K562 (cell line): ENCODE measurements around the gene TFE3. TPM values are rescaled to one million over a fixed set of nuclear protein-coding genes. Genes with fewer than 3 reads are reported as not detected.

Source experiments
- ATAC-seq: fragments of 200-7000 bp; cut with Tn5 transposase; 3 replicates; pipeline ENCODE4 v1.9.1; 2020; ENCODE audit warnings: moderate library complexity
- BruUV-seq: library from RNA; stranded (reverse); fragments of 400-500 nt; replicated peaks from 2 replicates; lab custom pipeline; 2021; lab: Mats Ljungman, UMichigan
- CTCF ChIA-PET: fragments of 300-600 bp; formaldehyde crosslinking; extraction: SDS; loops from one replicate; lab custom pipeline; 2021; ENCODE audit warnings: low intra/inter-chr PET ratio; lab: Yijun Ruan, JAX
- POLR2A ChIA-PET: fragments of 300-600, 350-650 bp; sonication (Branson Sonifier 250); formaldehyde crosslinking; extraction: SDS; loops from one replicate; lab custom pipeline; 2021; ENCODE audit warnings: antibody characterized with exemption, inconsistent platforms; lab: Yijun Ruan, JAX
- DNase-seq, 4 experiments: peaks; one replicate each; pipeline versions ENCODE4 v3.0.0 to v3.0.0-alpha.2; 2011 to 2018; ENCODE audit warnings: low spot score in 3 of 4, mixed read lengths in 3 of 4; ENCODE audit errors: extremely low read depth in 1 of 4
- FAIRE-seq: peaks from 2 replicates; lab custom pipeline; 2011; peaks lifted over from hg19 to GRCh38; lab: Jason Lieb, UNC
- H2AFZ ChIP-seq: 2 replicates; pipeline ENCODE4 v1.6.0; 2011; ENCODE audit warnings: low read depth, low read length, control low read depth, inconsistent platforms
- H3K27ac ChIP-seq: fragments of 200-600 bp; 3 replicates; pipeline ENCODE4 v1.8.0; 2011; ENCODE audit warnings: low read depth, mild to moderate bottlenecking, control low read depth, inconsistent platforms, low read length, moderate library complexity, mixed read lengths; ENCODE audit errors: extremely low read depth
- H3K27me3 ChIP-seq, 2 experiments: fragments of 300-600 bp in 1 of 2; 2 replicates in 1 of 2; 3 replicates in 1 of 2; pipeline versions ENCODE4 v1.6.0 to v1.8.0; 2011; ENCODE audit warnings: inconsistent platforms in 2 of 2, low read length in 2 of 2, mild to moderate bottlenecking in 1 of 2, mixed read lengths in 1 of 2, moderate library complexity in 1 of 2; ENCODE audit not compliant: control insufficient read depth in 2 of 2, insufficient read depth in 2 of 2
- H3K36me3 ChIP-seq: fragments of 300-600 bp; 3 replicates; pipeline ENCODE4 v1.8.0; 2011; ENCODE audit warnings: mild to moderate bottlenecking, low read length, inconsistent platforms; ENCODE audit not compliant: control insufficient read depth, insufficient read depth
- H3K4me1 ChIP-seq, 2 experiments: fragments of 200-600 bp in 1 of 2; replicated peaks in 1 of 2; 2 replicates in 1 of 2; 3 replicates in 1 of 2; pipeline versions ENCODE4 v1.5.1 to v1.8.0; 2011; ENCODE audit warnings: inconsistent platforms in 2 of 2, low read length in 2 of 2, mild to moderate bottlenecking in 1 of 2, mixed read lengths in 1 of 2, moderate library complexity in 1 of 2; ENCODE audit not compliant: control insufficient read depth in 2 of 2, insufficient read depth in 2 of 2
- H3K4me2 ChIP-seq: 2 replicates; pipeline ENCODE4 v1.6.1; 2011; ENCODE audit warnings: low read length, control low read depth, inconsistent platforms, mixed read lengths; ENCODE audit not compliant: insufficient read depth
- H3K4me3 ChIP-seq: fragments of 200-600 bp; sonication (generic), shearing (Covaris generic); 2 replicates; pipeline ENCODE4 v1.5.1; 2016; ENCODE audit warnings: control low read depth, inconsistent platforms
- H3K79me2 ChIP-seq: fragments of 200-600 bp; 3 replicates; pipeline ENCODE4 v1.8.0; 2011; ENCODE audit warnings: low read length, inconsistent platforms; ENCODE audit not compliant: control insufficient read depth, insufficient read depth
- H3K9ac ChIP-seq, 2 experiments: 2 replicates each; pipeline versions ENCODE4 v1.6.0 to v1.6.1; 2011; ENCODE audit warnings: low read depth in 2 of 2, low read length in 2 of 2, control low read depth in 1 of 2, inconsistent platforms in 1 of 2, mild to moderate bottlenecking in 1 of 2, mixed read lengths in 1 of 2; ENCODE audit not compliant: insufficient read depth in 1 of 2
- H3K9me1 ChIP-seq: one replicate; pipeline ENCODE4 v1.6.0; 2011; ENCODE audit warnings: inconsistent platforms, mild to moderate bottlenecking, low read length, moderate library complexity; ENCODE audit not compliant: control insufficient read depth, insufficient read depth
- H3K9me3 ChIP-seq: replicated peaks from 2 replicates; pipeline ENCODE4 v1.5.1; 2011; ENCODE audit warnings: low read depth, low read length, inconsistent platforms; ENCODE audit not compliant: control insufficient read depth, insufficient read depth
- H4K20me1 ChIP-seq: replicated peaks from 2 replicates; pipeline ENCODE4 v1.6.1; 2011; ENCODE audit warnings: low read length, inconsistent platforms, mixed read lengths; ENCODE audit not compliant: control insufficient read depth, insufficient read depth
- BRD4 ChIP-seq: fragments of 200-600 bp; sonication (generic); IDR thresholded peaks from 2 replicates; pipeline ENCODE4 v1.6.1; 2017; ENCODE audit warnings: inconsistent platforms
- EHMT2 ChIP-seq: fragments of 450-650 bp; IDR thresholded peaks from 2 replicates; pipeline ENCODE4 v1.6.1; 2018; ENCODE audit warnings: antibody characterized with exemption
- MXI1 ChIP-seq: IDR thresholded peaks from 2 replicates; pipeline ENCODE4 v1.6.1; 2011; ENCODE audit warnings: low read depth, mild to moderate bottlenecking, improper control_type of control experiment, low read length
- MYBL2 ChIP-seq, 2 experiments: fragments of 450-650 bp in 1 of 2; sonication (generic) in 1 of 2; formaldehyde crosslinking in 1 of 2; IDR thresholded peaks; 2 replicates each; pipeline versions ENCODE4 v1.6.1 to v1.8.1; 2017 to 2022; ENCODE audit warnings: borderline replicate concordance in 1 of 2, inconsistent platforms in 1 of 2, low read depth in 1 of 2, mild to moderate bottlenecking in 1 of 2, missing genetic modification reagents in 1 of 2, moderate library complexity in 1 of 2
- ZBTB40 ChIP-seq, 2 experiments: fragments of 450-650 bp in 1 of 2; sonication (generic) in 1 of 2; formaldehyde crosslinking in 1 of 2; IDR thresholded peaks; 2 replicates each; pipeline versions ENCODE4 v1.7.1 to v1.9.0; 2016 to 2022; ENCODE audit warnings: inconsistent platforms in 1 of 2, mild to moderate bottlenecking in 1 of 2, missing genetic modification reagents in 1 of 2
- WGBS: fragments of 100-300 bp; shearing (Covaris generic); methylation state at CpG from one replicate; pipeline ENCODE4 v1.1.6; 2016; ENCODE audit warnings: low coverage, mixed read lengths; ENCODE audit not compliant: insufficient coverage; ENCODE audit errors: missing lambda C conversion rate; 5-methylcytosine and 5-hydroxymethylcytosine counted together
- in situ Hi-C: fragments of 300-500 bp; cut with MboI; formaldehyde crosslinking; loops from 4 replicates; pipeline ENCODE4 v1.15.0; 2018; ENCODE audit warnings: inconsistent platforms, mixed read lengths
- intact Hi-C: fragments of 100-400 bp; cut with micrococcal nuclease; formaldehyde crosslinking; loops from 2 replicates; pipeline ENCODE4 v1.14.2; 2022
- polyA plus RNA-seq, 8 experiments: library from polyadenylated mRNA; depleted of rRNA in 4 of 8; stranded (reverse) in 5 of 8; unstranded in 3 of 8; fragments of >200 nt; fragmentation: Nextera tagmentation in 2 of 8; fragmentation: Illumina TruSeq in 1 of 8; extraction: Ambion mirVana in 2 of 8; extraction: Trizol in 1 of 8; gene quantifications; 2 replicates each; pipeline versions ENCODE4 v1.2.1 to v1.2.3, GENCODE V29; 2011 to 2014; ENCODE audit warnings: inconsistent platforms in 1 of 8, missing spikeins in 1 of 8
- total RNA-seq, 7 experiments: library from RNA; depleted of rRNA in 6 of 7; stranded (reverse); fragments of >200 nt in 6 of 7; fragmentation: Illumina TruSeq in 2 of 7; extraction: Trizol in 2 of 7; gene quantifications; 2 replicates each; pipeline versions ENCODE4 v1.2.1 to v1.2.3, GENCODE V29; 2011 to 2021; ENCODE audit warnings: low replicate concordance in 1 of 7

The TFE3 gene
- total and polyA plus RNA-seq, 9 of the 15 experiments (the other 6 are each of a cell fraction or from before 2014, with no cell fraction given), result 1.9 to 20.3 (median 11.9) TPM

DNA sequence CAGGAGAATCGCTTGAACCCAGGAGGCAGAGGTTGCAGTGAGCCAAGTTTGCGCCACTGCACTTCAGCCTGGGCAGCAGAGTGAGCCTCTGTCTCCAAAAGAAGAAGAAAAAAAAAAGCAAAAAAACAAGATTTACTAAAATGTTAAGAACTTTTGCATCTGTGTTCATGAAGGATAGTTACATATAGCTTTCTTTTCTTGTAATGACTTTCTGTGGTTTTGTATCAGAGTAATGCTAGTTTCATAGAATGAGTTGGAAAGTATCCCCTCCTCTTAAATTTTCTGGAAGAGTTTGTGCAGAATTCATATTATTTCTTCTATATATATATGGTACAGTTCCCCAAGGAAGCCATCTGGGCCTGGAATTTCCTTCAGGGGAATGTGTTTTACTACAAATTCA lies 24.1 kb downstream of the TFE3 start:
- FAIRE-seq, result no peak
- no peak overlapping the region for H3K9ac ChIP-seq
- 33% methylated on average over 2 of the region's 2 CpGs for WGBS
- no peaks in the 10 kb centered on the region for H3K4me1 ChIP-seq
- in situ Hi-C loops (no loop called here), intact Hi-C loops (no loop called here)
- no peak overlapping the region for H3K4me3 ChIP-seq
- no peaks in the 10 kb centered on the region for H4K20me1 ChIP-seq
- H3K9me3 ChIP-seq, result no peaks in the 10 kb centered on the region
- no TSS peak for BruUV-seq
- no peak for ATAC-seq
- no peaks in the 10 kb centered on the region for H3K79me2 ChIP-seq
- no peak overlapping the region for H3K27ac ChIP-seq
- DNase-seq, result no peak
- no peaks in the 10 kb centered on the region for H3K27me3 ChIP-seq
- H3K36me3 ChIP-seq, result no peaks in the 10 kb centered on the region
- no peak overlapping the region for H2AFZ ChIP-seq
- H3K4me2 ChIP-seq, result no peak overlapping the region
- no peaks in the 10 kb centered on the region for H3K9me1 ChIP-seq
- TF ChIP-seq EHMT2 (no peak), MYBL2 (IDR thresholded peaks at IDR 0.05; ENCODE audit: low read depth) (no peak), MYBL2 (CRISPR knock-in tag; IDR thresholded peaks at IDR 0.05; ENCODE audit: borderline replicate concordance) (no peak), MXI1 (no peak)
- ChIA-PET CTCF (no interaction called here), POLR2A (no interaction called here)

- no peaks in the 10 kb centered on the region for H3K9me1 ChIP-seq
- H3K9ac ChIP-seq, result no peak overlapping the region
- H3K27me3 ChIP-seq, result no peaks in the 10 kb centered on the region
- ChIA-PET CTCF (no interaction called here), POLR2A (no interaction called here)
- FAIRE-seq (no peak), DNase-seq (peak in 1 of 4 experiments; percentile 30), ATAC-seq (no peak)
- H2AFZ ChIP-seq, result 0 out of 2 replicates have a peak overlapping the region, but pooled peaks have one; percentile 22
- no peaks in the 10 kb centered on the region for H4K20me1 ChIP-seq
- no TSS peak for BruUV-seq
- intact Hi-C loops (loop anchor here (5.0 kb wide), 2 partner anchors 39 to 46 kb away; partner anchors contain the start of genes OTUD5 and TFE3), in situ Hi-C loops (no loop called here)
- H3K9me3 ChIP-seq, result no peaks in the 10 kb centered on the region
- H3K27ac ChIP-seq, result no peak overlapping the region
- WGBS, result 64% methylated on average over 5 of the region's 5 CpGs
- peaks cover 13% of the 10 kb centered on the region; the same call in 2 of the 3 replicates for H3K36me3 ChIP-seq
- no peak overlapping the region for H3K4me3 ChIP-seq
- H3K79me2 ChIP-seq, result peaks cover 18% of the 10 kb centered on the region
- no peak overlapping the region for H3K4me2 ChIP-seq
- H3K4me1 ChIP-seq, result peaks cover 3 to 6% of the 10 kb centered on the region in 2 experiments; a peak in 2 of 5 replicates
- TF ChIP-seq ZBTB40 (IDR thresholded peaks at IDR 0.05) (no peak), ZBTB40 (CRISPR knock-in tag; IDR thresholded peaks at IDR 0.05) (no peak), BRD4 (no peak)
Observed at GRCh38 chrX:49003696-49004095, 39.5 kb downstream of the TFE3 start.
